ENCODE data around the gene SMC6. TPM values are rescaled to one million over a fixed set of nuclear protein-coding genes. Genes with fewer than 3 reads are reported as not detected.

The SMC6 gene
- total and polyA plus RNA-seq, 9 donors, result 6.6 to 16.8 (median 12.3) TPM

- Histone ChIP-seq H3K9me3 (no peaks in the 10 kb centered on the region), H3K27me3 (no peaks in the 10 kb centered on the region), H3K4me1 (ENCODE audit: insufficient read depth) (no peaks in the 10 kb centered on the region), H3K4me3 (no peak overlapping the region), H3K36me3 (no peaks in the 10 kb centered on the region), H3K27ac (no peak overlapping the region)
- intact Hi-C loops (cut with DNase I), result no loop called here
- no peak for TF ChIP-seq POLR2A (IDR thresholded peaks at IDR 0.05)
- TF ChIP-seq CTCF (IDR thresholded peaks at IDR 0.05), result no peak
- no peak for TF ChIP-seq EP300 (IDR thresholded peaks at IDR 0.05)
- no peak for DNase-seq
- WGBS, 3 donors, result 88 to 93% (median 90%) methylated on average over 2 of the region's 2 CpGs
Measured at GRCh38 chr2:17772532-17772931, 18.9 kb upstream of the SMC6 start.

GRCh38 chr2:17771956-17772355, 18.3 kb upstream of the SMC6 start:
- Histone ChIP-seq H3K36me3 (no peaks in the 10 kb centered on the region), H3K4me3 (no peak overlapping the region), H3K4me1 (ENCODE audit: insufficient read depth) (no peaks in the 10 kb centered on the region), H3K27ac (no peak overlapping the region), H3K27me3 (no peaks in the 10 kb centered on the region), H3K9me3 (no peaks in the 10 kb centered on the region)
- TF ChIP-seq POLR2A (IDR thresholded peaks at IDR 0.05) (no peak), CTCF (IDR thresholded peaks at IDR 0.05) (no peak), EP300 (IDR thresholded peaks at IDR 0.05) (no peak)
- no peak for DNase-seq
- intact Hi-C loops (cut with DNase I), result no loop called here
- 90 to 92% (median 92%) methylated on average over 2 of the region's 2 CpGs for WGBS, 3 donors

- TF ChIP-seq CTCF (IDR thresholded peaks at IDR 0.05) (no peak), POLR2A (IDR thresholded peaks at IDR 0.05) (no peak), EP300 (IDR thresholded peaks at IDR 0.05) (no peak)
- WGBS, 3 donors, result 94 to 95% (median 95%) methylated on average over 4 of the region's 4 CpGs
Measured at GRCh38 chr2:17768894-17769293, 15.3 kb upstream of the SMC6 start.

GRCh38 chr2:17765398-17765797, 11.8 kb upstream of the SMC6 start:
- intact Hi-C loops (cut with DNase I), result no loop called here
- TF ChIP-seq CTCF (IDR thresholded peaks at IDR 0.05) (no peak), EP300 (IDR thresholded peaks at IDR 0.05) (no peak), POLR2A (IDR thresholded peaks at IDR 0.05) (no peak)
- H3K4me1 ChIP-seq (ENCODE audit: insufficient read depth), result no peaks in the 10 kb centered on the region
- no peaks in the 10 kb centered on the region for H3K27me3 ChIP-seq
- no peaks in the 10 kb centered on the region for H3K9me3 ChIP-seq
- no peak for DNase-seq
- 78 to 92% (median 90%) methylated on average over 2 of the region's 2 CpGs for WGBS, 3 donors
- H3K4me3 ChIP-seq, result no peak overlapping the region
- H3K27ac ChIP-seq, result no peak overlapping the region
- no peaks in the 10 kb centered on the region for H3K36me3 ChIP-seq

More at GRCh38 chr2:17768894-17769293, 15.3 kb upstream of the SMC6 start:
- H3K36me3 ChIP-seq, result no peaks in the 10 kb centered on the region
- intact Hi-C loops (cut with DNase I), result no loop called here
- no peaks in the 10 kb centered on the region for H3K4me1 ChIP-seq (ENCODE audit: insufficient read depth)
- no peak for DNase-seq
- H3K27ac ChIP-seq, result no peak overlapping the region
- no peak overlapping the region for H3K4me3 ChIP-seq
- H3K27me3 ChIP-seq, result no peaks in the 10 kb centered on the region
- H3K9me3 ChIP-seq, result no peaks in the 10 kb centered on the region
